A204.1 (cell line): ENCODE results near the gene ENOX1.

Experiments used
- FAIRE-seq: peaks from 2 replicates; lab custom pipeline; 2012; peaks lifted over from hg19 to GRCh38; lab: Jason Lieb, UNC

ENOX1 gene

DNA sequence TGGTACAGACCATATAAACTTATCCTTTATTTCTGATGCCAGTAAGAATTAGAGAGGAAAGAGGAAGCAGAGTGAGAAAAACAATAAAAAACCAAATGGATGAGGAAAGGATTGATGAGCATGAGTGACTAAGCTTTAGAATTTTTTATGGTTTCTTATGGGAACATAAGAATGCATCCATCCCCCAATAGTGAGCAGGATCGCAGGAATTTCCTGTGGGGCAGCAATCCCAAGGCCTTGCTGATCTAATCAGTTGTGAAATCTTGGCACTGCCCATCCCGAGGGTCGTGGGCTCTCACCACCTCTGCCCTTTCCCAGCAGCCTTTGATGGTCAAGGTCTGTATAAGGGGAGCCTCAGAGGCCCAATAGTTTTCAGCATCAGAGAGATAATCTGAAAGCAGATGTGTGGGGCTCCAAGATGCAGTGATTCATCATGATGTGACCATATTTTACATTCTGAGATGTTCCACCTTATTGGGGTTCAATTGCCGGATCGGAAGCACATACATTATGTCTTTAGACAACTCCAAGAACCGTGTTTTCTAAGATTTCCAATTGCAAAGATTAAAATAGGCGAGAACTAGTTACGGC, 541.3 kb downstream of the ENOX1 start:
- no peak for FAIRE-seq

GRCh38 chr13:43244481-43244880, 542.3 kb downstream of the ENOX1 start:
- FAIRE-seq: no peak

- no peak for FAIRE-seq
Measured at GRCh38 chr13:43243711-43244110, 543.1 kb downstream of the ENOX1 start.

GRCh38 chr13:43242040-43242439, 544.7 kb downstream of the ENOX1 start:
- no peak for FAIRE-seq

DNA sequence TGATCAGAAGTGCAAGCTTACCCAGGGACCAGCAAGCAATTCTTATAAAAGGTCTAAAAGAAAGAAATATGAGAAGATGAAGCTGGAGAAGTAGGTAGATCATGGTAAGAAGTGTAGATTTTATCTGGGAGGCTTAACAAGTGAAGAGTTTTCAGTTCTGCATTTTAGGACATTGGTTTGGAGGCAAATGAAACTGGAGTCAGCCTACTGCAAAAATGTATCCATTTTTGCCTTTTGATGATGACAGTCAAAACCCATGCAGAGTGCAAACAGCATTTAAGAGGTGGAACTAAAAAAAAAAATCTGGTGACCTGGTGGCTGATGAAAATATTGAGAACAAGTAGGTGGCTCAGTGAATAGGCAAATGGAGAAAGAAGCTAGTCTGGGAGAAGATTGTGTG, 546.5 kb downstream of the ENOX1 start:
- no peak for FAIRE-seq

- FAIRE-seq: no peak
Measured at GRCh38 chr13:43239275-43239840, 547.4 kb downstream of the ENOX1 start.

DNA sequence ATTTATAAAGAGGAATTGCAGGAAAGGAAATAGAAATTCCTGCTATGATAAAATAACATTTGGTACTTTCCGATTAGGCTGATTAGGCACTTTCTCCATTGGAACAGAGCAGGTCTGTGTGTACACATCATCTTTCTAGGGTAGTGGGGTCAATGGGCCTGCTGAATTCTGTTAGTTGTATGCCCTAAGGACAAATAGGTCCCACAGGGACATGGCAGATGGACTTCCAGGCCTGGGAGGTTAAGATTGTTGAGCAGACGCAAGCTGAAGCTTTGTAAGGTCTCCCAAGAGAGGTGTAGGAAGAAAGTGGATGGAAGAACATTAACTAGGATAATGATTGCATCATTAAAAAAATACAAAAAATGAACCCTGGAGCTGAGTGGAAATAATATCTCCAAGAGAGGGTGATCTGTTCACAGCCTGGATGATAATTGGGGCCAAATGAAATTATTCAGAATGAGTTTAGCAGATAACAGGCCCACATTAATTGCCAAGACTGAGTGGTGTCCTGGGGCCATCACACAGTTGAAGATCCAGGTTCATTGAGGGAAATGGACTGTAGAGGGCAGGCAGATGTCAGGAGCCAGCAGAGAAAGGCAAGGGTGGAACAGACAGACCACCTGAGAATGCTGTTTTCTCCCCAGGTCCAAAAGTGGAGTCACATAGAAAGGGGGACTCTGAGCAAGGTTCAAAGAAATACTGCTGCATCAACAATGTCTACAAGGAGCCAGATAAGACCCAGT, 548.3 kb downstream of the ENOX1 start:
- FAIRE-seq: no peak

DNA sequence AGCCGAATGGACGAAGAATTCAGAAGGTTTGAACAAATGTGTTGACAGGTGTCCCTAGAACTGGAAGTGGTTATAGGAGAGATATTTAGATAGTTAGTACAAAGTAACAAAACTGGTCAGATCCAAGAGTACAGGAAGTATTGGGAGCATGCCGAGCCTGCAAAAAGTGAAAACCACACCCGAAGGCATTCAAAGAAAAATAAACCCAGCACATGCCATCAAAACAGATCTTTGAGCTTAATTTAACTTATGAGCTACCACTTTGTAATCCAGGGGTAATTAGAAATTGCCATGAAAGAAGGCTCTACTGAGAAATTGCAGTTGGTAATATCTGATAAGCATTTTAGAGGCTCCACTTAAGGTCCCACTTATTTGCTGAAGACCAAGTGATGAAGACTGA, 549.2 kb downstream of the ENOX1 start:
- no peak for FAIRE-seq

- no peak for FAIRE-seq
Measured at GRCh38 chr13:43235028-43235427, 551.7 kb downstream of the ENOX1 start.

DNA sequence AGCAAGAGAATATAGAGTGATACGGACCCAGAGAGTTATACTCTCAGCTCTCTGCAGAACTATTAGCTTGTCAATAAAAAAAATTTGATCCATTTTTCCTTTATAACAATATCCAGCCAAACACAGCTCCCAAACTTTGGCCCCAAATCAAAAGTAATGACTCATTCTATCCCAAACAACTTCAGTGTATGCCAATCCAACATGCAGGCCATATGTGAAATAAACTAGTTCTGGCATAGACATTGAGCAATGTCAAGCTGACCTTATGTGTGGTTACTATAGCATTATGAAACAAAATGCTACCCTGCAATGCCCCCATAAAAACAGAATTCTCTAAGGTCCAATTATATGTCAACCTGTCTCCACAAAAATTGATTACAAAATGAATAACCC, 553.9 kb downstream of the ENOX1 start:
- no peak for FAIRE-seq

GRCh38 chr13:43232144-43232872, 554.5 kb downstream of the ENOX1 start:
- FAIRE-seq: no peak

DNA sequence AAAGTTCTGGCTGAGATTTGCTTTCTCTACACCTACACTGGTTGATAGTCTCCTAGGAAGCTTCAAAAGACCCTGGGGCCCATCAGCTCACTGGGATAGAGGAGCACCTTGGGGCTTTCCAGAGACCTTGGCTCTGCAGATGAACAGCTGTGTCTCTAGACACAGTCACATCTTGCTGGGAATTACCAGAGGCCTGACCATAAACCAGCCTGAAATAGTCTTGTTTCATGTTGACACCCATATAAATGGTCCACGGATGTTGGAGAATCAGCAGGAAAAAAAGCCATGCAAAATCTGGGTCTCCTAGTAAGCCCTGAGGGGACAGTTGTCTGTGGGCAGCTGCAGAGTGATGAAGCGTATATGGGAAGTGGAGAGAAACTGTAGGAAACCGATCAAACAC, 555.8 kb downstream of the ENOX1 start:
- no peak for FAIRE-seq

GRCh38 chr13:43229506-43229905, 557.3 kb downstream of the ENOX1 start:
- no peak for FAIRE-seq

GRCh38 chr13:43227721-43228120, 559.1 kb downstream of the ENOX1 start:
- FAIRE-seq: no peak

DNA sequence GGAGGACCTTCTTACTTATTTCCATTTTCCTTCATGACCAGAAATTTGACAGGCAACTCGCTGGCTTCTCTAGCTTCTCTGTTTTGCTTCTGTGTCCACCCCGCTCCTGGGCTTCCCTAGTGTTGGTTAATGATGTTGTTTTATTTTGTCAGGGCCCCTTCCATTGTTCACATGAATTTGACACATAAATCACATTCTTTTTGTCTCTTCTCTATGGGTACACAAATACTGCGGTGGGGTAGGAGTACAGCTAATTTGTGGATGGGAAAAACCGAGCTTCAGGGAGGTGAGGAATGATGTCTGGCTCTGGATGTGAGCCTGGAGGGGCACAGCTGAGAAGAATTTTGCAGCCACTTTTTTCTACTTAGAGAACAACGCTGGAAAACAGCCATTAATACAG, 563.6 kb downstream of the ENOX1 start:
- FAIRE-seq: no peak

GRCh38 chr13:43222086-43222485, 564.7 kb downstream of the ENOX1 start:
- no peak for FAIRE-seq

- no peak for FAIRE-seq
Measured at GRCh38 chr13:43221611-43222010, 565.2 kb downstream of the ENOX1 start.

DNA sequence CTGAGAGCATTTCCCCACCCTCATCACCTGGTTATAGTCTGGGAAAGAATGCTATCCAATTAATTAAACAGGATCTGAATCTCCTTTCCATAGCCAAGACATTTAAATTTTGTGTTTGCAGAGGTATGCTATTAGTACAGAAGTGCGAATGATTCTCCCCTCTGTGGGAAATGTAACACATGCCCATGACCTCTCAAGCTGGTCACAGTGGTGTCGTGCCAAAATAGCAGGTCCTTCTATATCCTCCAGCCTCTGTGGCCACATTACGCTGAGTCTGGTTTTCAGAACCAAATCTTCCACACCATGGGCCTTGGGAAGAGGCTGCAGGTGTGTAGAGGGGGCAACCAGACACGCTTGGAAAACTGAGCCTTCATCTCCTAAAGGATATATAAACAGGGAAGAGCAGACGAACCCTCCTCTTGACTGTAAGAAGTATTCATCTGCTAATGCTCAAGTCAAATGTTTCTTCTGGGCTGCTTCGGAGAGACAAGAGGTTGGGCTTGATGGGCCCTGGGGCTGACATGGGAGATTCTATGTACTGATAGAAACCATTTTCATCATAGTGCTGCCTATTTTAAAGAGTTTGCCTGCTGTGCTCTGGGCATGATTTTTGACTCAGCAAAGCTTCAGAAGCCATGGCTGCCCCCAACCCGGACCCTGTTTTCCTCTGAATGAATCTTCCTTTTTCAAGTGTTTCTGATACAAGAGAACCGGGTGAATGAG, 565.7 kb downstream of the ENOX1 start:
- no peak for FAIRE-seq

DNA sequence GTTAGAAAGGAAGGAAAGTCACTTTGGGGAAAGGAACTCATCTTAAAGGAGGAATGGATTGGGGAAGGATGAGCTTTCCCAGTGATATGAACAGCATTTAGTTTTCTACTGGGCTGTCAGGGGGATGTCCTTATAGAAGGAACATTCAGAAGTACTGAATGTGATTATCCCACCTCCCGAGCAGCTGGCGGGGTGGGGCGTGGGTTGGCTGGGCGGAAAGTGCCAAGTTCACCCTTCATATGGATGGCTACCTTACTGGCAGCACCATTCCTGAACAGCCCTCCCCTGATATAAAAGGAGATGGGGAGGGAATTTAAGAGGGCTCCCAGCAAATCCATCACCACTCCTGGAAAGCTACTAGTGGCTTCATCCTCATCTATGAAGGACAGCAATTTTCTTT, 572.6 kb downstream of the ENOX1 start:
- FAIRE-seq: no peak

DNA sequence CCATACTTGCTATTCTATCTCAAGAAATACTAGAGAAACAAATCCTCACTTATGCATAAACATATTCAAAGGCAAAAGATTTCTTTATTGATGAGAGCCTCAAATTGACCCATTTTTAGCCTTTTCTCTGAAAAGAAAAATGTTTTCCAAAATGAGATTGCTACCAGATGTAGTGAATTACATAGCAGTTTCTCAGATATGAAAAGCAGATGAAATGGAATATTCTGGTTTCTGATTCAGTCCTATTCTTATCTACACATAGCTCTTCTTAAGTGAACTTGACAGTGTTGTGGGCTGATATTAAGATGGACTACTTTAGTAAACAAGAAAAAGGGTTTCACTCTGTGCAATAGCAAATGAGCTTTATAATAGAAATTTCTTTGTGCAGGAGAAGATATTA, 579.9 kb downstream of the ENOX1 start:
- no peak for FAIRE-seq

- FAIRE-seq: no peak
Measured at GRCh38 chr13:43205416-43205815, 581.4 kb downstream of the ENOX1 start.

- no peak for FAIRE-seq
Measured at GRCh38 chr13:43204591-43204990, 582.2 kb downstream of the ENOX1 start.

GRCh38 chr13:43203781-43204180, 583.0 kb downstream of the ENOX1 start:
- no peak for FAIRE-seq
